Activated naive CD8-positive, alpha-beta T cell treated with anti-CD3 and anti-CD28 coated beads, Interleukin-2, amount 50 U/mL, for 16 hours (primary cell): Measurements from ENCODE around the gene SLC25A17.
A peak's percentile ranks its signal among the peaks of the same experiment; 100 is the strongest.

Experiments
- DNase-seq: peaks from one replicate; pipeline ENCODE4 v3.0.0-alpha.2; 2020; ENCODE audit warnings: low read depth, low spot score

Gene SLC25A17

DNA sequence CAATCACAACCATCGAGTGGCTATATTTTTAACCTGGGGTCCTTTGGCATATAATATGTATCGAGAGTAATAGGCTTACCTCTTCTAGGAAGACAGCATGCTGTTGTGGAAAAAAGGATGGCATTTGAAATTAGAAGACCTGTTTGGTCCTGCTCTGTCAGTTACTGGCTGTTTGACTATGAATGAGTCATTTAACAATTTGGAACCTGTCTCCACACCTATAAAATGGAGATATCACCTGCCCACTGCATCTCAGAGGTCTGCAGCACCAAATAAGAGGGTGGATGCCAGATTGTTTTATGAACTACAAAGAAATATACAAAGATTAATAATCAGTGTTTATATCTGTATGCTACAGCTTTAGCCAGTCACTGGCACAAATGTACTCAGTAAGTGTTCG is 60.8 kb downstream of the SLC25A17 start:
- DNase-seq = no peak

DNA sequence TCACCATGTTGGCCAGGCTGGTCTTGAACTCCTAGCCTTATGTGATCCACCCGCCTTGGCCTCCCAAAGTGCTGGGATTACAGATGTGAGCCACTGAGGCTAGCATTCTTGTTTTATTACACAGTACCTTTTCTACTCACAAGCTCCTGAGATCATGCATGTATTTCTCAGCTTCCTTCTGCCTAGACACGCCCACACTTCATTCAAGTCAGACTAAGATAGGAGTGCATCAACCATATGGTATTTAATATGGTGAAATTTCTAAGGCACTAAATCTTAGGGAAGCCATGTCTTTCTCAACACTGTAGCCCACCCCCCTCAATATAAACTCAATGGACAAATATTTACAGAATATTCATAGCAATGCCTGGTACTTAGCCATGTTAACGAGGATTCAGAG is 62.1 kb downstream of the SLC25A17 start:
- no peak for DNase-seq

DNA sequence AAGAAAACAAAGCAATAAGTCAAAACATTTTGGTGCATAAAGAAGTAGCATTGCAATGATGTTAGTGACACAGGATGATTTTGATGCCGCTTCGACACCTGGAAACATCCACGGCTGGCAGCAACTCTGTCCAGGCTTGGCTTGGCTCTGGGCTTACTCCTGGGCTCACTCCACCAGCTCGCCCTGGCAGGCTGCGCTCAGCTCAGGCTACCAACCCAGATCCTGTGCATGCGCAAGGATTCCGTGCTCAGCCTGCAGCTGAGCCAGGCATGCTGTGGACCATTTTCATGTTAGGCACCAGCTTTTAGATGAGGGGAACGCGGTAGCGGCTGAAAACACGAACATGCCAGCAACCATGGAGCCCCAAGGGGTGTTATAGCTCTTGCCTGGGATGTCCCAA is 66.0 kb downstream of the SLC25A17 start:
- no peak for DNase-seq

- DNase-seq = no peak
Measured at GRCh38 chr22:40751250-40751649, 67.9 kb downstream of the SLC25A17 start.

DNA sequence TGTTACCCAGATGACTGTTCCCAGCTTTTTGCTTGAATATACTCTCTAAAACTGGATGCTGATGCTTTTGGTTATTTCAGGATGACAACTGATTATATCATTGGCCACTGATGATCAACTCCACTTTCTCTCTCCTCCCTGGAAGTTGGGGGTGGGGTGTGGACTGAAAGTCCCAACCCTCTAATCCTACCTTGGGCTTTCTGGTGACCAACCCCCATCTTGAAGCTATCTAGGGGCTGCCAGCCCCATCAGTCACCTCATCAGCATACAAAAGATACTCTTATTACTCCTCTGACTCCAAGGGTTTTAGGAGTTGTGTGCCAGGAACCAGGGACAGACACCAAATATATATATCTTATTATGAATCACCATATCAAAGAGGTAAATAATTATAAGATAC is 69.3 kb downstream of the SLC25A17 start:
- no peak for DNase-seq

DNA sequence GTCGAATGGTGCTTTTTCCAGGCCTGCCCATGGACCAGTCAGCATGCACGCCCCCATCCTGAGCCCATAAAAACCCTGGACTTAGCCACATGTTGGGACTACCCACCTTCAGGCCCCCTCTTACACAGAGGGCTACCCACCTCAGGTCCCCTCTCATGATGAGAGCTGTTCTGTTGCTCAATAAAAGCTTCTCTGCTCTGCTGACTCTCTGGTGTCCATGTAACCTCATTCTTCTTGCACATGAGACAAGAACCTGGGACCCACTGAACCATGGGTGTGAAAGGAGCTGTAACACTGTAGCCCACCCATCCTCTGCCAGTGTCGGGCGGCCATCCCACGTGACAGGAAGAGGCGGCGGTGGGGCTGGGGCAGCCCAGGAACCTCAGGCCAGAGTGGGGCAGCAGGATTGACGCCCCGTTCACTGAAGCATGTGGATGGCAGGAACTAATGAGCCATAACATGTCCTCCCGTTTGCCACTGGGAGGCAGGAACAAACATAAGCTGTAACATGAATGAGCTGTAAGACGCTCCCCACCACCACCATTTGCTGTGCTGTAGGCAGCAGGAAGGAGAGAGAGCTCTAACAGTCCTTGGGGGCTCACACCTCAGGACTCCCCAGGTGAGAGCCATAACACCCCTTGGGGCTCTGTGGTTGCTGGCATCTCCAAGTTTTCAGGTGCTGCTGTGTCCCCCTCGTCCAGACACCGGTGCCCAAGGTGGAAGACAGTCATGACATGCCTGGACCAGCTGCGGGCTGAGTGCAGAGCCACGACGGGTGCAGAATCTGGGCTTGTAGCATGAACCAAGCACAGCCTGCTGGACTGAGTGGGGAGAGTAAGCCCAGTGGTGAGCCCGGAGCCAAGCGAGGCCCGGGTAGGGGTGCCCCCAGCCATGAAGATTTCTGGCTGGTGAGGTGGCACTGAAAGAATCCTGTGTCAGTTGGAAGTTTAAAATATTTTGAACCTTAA is 70.5 kb downstream of the SLC25A17 start:
- DNase-seq = no peak

DNA sequence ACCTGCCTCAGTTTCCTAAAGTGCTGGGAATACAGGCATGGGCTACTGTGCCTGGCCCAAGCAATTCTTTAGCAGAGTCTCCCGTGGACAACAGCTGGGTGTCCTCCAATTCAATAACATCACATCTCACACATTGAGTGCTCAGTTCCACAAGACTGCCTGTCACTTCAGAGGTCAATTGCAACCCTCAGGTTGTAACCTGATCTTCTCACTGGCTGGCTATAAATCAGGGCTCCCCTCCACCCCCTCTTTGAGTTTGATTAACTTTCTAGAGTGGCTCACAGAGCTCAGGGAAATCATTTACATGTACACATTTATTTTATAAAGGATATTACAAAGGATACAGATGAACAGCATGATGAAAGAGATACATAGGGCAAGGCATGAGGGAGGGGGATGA is 71.8 kb downstream of the SLC25A17 start:
- DNase-seq = no peak

- DNase-seq = no peak
Measured at GRCh38 chr22:40746428-40747220, 72.5 kb downstream of the SLC25A17 start.

- DNase-seq = no peak
Measured at GRCh38 chr22:40743768-40744167, 75.4 kb downstream of the SLC25A17 start.

DNA sequence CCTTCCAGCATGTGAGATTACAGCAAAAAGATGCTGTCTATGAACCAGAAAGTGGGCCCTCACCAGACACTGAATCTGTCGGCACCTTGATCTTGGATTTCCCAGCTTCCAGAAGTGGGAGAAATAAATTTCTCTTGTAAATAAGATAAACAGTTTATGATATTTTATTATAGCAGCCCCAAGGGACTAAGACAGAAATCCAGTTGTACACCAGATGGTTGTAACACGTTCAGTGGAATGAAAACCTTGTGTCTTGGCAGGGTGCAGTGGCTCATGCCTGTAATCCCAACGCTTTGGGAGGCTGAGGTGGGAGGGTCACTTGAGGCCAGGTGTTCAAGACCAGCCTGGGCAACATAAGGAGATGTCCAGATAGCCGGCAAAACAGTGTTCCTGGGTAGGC is 78.0 kb downstream of the SLC25A17 start:
- no peak for DNase-seq

DNA sequence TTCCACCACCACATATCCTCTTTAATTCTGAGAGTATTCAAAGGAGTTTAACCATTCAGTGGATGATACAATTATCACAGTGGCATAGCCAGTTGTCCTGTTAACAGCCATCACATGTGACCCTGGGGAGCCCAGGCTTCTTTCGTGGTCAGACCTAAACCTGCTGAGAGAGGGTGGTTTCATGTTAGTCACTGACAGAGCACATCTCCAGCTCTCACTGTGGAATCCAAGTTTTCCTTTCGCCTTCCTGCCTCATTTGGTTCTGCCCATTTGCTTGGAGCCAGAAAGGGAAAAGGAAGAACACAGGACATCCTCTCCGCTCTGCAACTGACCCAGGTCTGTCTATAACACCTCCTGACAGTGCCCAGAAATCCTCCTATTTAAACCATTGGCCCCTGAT is 79.4 kb downstream of the SLC25A17 start:
- DNase-seq = no peak

DNA sequence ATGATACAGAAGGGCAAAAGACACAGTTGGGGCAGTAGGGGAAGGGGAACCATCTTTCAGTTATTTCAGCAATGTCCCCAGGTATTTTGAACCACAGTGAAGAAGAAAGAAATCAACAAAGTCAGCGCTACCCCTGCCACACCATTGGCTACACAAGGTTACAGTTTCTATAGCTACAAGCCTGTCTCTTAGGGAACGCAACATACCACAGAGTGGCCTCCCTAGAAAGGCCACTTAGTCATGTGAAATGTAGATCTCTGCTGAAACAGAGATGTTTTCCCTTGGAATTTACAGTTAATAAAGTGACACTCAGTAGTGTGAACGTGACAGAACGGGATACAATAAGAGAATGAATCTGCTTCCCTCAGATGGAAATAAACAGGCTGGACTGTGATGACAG is 85.2 kb downstream of the SLC25A17 start:
- DNase-seq = no peak

DNA sequence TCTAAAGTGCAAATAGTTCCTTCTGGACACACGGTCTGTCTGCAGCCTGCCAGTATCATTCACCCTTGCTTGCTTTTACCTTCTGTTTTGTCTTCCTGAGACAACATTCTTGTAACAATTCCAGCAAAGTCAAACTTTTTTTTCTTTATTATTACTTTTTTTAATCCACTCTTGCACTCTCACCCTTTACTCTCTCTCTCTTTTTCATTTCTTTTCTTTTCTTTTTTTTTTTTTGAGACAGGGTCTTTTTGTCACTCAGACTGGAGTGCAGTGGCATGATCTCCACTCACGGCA is 86.2 kb downstream of the SLC25A17 start:
- DNase-seq = no peak

- no peak for DNase-seq
Measured at GRCh38 chr22:40729284-40729683, 89.9 kb downstream of the SLC25A17 start.

- peak; percentile 15 for DNase-seq
Measured at GRCh38 chr22:40728731-40729189, 90.4 kb downstream of the SLC25A17 start.

GRCh38 chr22:40727964-40728615 is 91.1 kb downstream of the SLC25A17 start:
- DNase-seq = no peak

DNA sequence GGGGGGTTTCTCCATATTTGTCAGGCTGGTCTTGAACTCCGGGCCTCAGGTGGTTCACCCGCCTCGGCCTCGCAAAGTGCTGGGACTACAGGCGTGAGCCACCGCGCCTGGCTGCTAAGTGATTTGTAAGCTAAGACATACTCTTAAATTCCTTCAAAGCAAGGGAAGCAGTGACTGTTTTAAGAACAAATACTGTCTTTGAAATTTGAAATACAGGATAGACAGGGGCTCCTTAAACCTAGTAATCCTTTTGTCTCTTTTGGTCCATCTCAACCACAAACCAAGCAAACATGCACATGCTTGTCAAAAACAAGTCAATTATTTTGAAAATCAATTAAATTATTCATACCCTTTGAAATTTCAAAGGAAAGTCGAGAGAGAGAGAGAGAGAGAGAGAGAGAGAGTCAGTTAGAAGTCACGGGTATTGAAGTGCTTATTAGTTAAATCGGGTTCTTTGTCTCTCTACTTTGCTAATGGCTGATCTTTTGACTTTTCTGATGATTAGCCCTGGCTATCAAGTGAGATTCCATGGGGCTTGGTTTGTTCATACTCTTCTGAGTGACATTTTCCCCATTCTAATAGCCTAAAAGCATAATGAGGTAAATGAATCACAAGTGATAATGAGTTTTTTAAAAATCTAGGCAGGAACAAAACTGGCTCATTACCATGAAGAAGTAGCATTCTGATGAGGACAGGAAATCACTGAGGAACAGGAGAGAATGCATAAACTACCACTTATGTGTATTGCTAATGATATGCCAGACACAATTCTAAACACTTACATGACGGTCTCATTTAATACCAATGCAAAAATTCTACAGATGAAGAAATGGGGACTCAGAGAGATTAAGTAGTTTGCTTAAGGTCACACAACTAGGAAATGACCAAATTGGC is 91.8 kb downstream of the SLC25A17 start:
- DNase-seq = no peak

GRCh38 chr22:40726514-40726913 is 92.6 kb downstream of the SLC25A17 start:
- DNase-seq = no peak

GRCh38 chr22:40723396-40723933 is 95.7 kb downstream of the SLC25A17 start:
- no peak for DNase-seq

GRCh38 chr22:40721266-40721665 is 97.9 kb downstream of the SLC25A17 start:
- no peak for DNase-seq
